ENCODE results near the gene NUDT1.

DNA sequence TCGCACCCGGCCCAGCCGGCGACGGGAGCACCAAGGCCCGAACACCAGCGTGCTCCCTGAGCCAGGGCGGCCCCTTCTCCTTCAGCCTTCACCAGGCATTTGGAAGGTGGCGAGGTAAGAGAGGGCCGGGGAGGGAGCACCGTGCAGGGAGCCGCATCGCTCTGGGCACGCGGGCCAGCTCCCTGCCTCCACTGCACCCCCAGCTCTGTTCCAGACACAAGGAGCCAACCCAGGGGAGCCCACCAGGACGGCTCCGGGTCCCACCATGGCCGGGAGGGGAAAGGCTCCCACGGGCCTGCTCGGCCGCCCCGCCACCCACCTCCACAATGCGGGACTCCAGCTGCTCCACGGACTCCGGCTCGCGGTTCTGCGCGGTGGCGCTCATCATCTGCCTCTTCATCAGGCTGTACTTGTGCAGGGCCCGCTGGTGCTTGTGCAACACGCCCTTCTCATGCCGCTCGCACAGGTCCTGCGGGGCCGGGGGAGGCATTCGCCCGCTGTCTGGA lies 15.1 kb downstream of the NUDT1 start:
- TF ChIP-seq, protein P1, sequence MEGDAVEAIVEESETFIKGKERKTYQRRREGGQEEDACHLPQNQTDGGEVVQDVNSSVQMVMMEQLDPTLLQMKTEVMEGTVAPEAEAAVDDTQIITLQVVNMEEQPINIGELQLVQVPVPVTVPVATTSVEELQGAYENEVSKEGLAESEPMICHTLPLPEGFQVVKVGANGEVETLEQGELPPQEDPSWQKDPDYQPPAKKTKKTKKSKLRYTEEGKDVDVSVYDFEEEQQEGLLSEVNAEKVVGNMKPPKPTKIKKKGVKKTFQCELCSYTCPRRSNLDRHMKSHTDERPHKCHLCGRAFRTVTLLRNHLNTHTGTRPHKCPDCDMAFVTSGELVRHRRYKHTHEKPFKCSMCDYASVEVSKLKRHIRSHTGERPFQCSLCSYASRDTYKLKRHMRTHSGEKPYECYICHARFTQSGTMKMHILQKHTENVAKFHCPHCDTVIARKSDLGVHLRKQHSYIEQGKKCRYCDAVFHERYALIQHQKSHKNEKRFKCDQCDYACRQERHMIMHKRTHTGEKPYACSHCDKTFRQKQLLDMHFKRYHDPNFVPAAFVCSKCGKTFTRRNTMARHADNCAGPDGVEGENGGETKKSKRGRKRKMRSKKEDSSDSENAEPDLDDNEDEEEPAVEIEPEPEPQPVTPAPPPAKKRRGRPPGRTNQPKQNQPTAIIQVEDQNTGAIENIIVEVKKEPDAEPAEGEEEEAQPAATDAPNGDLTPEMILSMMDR (IDR thresholded peaks at IDR 0.05; ENCODE audit: insufficient read depth, low read length), result no peak
- TF ChIP-seq, protein P2, sequence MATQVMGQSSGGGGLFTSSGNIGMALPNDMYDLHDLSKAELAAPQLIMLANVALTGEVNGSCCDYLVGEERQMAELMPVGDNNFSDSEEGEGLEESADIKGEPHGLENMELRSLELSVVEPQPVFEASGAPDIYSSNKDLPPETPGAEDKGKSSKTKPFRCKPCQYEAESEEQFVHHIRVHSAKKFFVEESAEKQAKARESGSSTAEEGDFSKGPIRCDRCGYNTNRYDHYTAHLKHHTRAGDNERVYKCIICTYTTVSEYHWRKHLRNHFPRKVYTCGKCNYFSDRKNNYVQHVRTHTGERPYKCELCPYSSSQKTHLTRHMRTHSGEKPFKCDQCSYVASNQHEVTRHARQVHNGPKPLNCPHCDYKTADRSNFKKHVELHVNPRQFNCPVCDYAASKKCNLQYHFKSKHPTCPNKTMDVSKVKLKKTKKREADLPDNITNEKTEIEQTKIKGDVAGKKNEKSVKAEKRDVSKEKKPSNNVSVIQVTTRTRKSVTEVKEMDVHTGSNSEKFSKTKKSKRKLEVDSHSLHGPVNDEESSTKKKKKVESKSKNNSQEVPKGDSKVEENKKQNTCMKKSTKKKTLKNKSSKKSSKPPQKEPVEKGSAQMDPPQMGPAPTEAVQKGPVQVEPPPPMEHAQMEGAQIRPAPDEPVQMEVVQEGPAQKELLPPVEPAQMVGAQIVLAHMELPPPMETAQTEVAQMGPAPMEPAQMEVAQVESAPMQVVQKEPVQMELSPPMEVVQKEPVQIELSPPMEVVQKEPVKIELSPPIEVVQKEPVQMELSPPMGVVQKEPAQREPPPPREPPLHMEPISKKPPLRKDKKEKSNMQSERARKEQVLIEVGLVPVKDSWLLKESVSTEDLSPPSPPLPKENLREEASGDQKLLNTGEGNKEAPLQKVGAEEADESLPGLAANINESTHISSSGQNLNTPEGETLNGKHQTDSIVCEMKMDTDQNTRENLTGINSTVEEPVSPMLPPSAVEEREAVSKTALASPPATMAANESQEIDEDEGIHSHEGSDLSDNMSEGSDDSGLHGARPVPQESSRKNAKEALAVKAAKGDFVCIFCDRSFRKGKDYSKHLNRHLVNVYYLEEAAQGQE (IDR thresholded peaks at IDR 0.05; ENCODE audit: insufficient replicate concordance, low read depth), result no peak
- no peak for TF ChIP-seq POLR2AphosphoS5 (IDR thresholded peaks at IDR 0.05; ENCODE audit: low read depth)
- no peak for TF ChIP-seq SPI1 (IDR thresholded peaks at IDR 0.05; ENCODE audit: borderline replicate concordance, low read depth)
- no peak for TF ChIP-seq GABPA (IDR thresholded peaks at IDR 0.05; ENCODE audit: low read depth)
